HEK293 (cell line): ENCODE data around the gene SH3TC1.

Experiments used
- CTCF ChIA-PET: fragments of 350-600 bp; formaldehyde crosslinking; extraction: SDS; loops from one replicate; lab custom pipeline; 2021; ENCODE audit warnings: antibody characterized with exemption; lab: Yijun Ruan, JAX
- POLR2A ChIA-PET: fragments of 300-600 bp; formaldehyde crosslinking; extraction: SDS; loops from one replicate; lab custom pipeline; 2020; ENCODE audit warnings: antibody characterized with exemption, inconsistent platforms; lab: Yijun Ruan, JAX
- H3K27ac ChIP-seq: fragments of 200-500 bp; sonication (Bioruptor generic); 2 replicates; pipeline ENCODE4 v1.5.1; 2014; ENCODE audit warnings: low read depth, low read length, control low read depth, inconsistent platforms; ENCODE audit errors: extremely low read depth
- H3K36me3 ChIP-seq, 2 experiments: fragments of 200-500 bp in 1 of 2; sonication (Bioruptor generic) in 1 of 2; 1 replicate in 1 of 2; 2 replicates in 1 of 2; pipeline ENCODE4 v1.5.1; 2014 to 2017; ENCODE audit warnings: inconsistent platforms in 2 of 2, low read length in 2 of 2; ENCODE audit not compliant: control insufficient read depth in 2 of 2, insufficient read depth in 1 of 2
- H3K4me1 ChIP-seq: fragments of 200-500 bp; sonication (Bioruptor generic); 2 replicates; pipeline ENCODE4 v1.5.1; 2014; ENCODE audit warnings: mild to moderate bottlenecking, low read length, inconsistent platforms; ENCODE audit not compliant: control insufficient read depth, insufficient read depth
- H3K4me3 ChIP-seq: 2 replicates; pipeline ENCODE4 v1.5.1; 2011; ENCODE audit warnings: low read depth, mild to moderate bottlenecking, control low read depth, low read length, moderate library complexity
- H3K9me3 ChIP-seq: fragments of 200-500 bp; sonication (Bioruptor generic); 2 replicates; pipeline ENCODE4 v1.5.1; 2014; ENCODE audit warnings: low read depth, low read length, inconsistent platforms; ENCODE audit not compliant: control insufficient read depth, insufficient read depth
- ELK4 ChIP-seq: IDR thresholded peaks from 2 replicates; pipeline ENCODE4 v1.6.1; 2011; ENCODE audit warnings: mild to moderate bottlenecking, low read depth, low read length, borderline replicate concordance
- GLI4 ChIP-seq: fragments of 450-650 bp; formaldehyde crosslinking; IDR thresholded peaks from 2 replicates; pipeline ENCODE4 v1.5.1; 2016; ENCODE audit warnings: missing biosample characterization, missing genetic modification characterization
- HIC1 ChIP-seq: fragments of 450-650 bp; formaldehyde crosslinking; IDR thresholded peaks from 2 replicates; pipeline ENCODE4 v1.5.1; 2016; ENCODE audit warnings: missing biosample characterization, missing genetic modification characterization
- SCRT1 ChIP-seq: fragments of 450-650 bp; formaldehyde crosslinking; IDR thresholded peaks from 2 replicates; pipeline ENCODE4 v1.5.1; 2016; ENCODE audit warnings: missing biosample characterization, missing genetic modification characterization, borderline replicate concordance
- SCRT2 ChIP-seq: fragments of 450-650 bp; formaldehyde crosslinking; IDR thresholded peaks from 2 replicates; pipeline ENCODE4 v1.5.1; 2016; ENCODE audit warnings: missing biosample characterization, missing genetic modification characterization
- ZBTB11 ChIP-seq: fragments of 450-650 bp; formaldehyde crosslinking; conservative IDR thresholded peaks from 2 replicates; pipeline ENCODE4 v1.5.1; 2016; ENCODE audit warnings: low read depth, missing biosample characterization, missing genetic modification characterization
- ZBTB17 ChIP-seq: fragments of 450-650 bp; formaldehyde crosslinking; IDR thresholded peaks from 2 replicates; pipeline ENCODE4 v1.5.1; 2016; ENCODE audit warnings: missing biosample characterization, missing genetic modification characterization
- ZFP41 ChIP-seq: fragments of 450-650 bp; formaldehyde crosslinking; IDR thresholded peaks from 2 replicates; pipeline ENCODE4 v1.5.1; 2016; ENCODE audit warnings: missing biosample characterization, missing genetic modification characterization, borderline replicate concordance
- ZNF114 ChIP-seq: fragments of 450-650 bp; formaldehyde crosslinking; IDR thresholded peaks from 2 replicates; pipeline ENCODE4 v1.5.0; 2017; ENCODE audit warnings: missing biosample characterization, missing genetic modification characterization
- ZNF223 ChIP-seq: fragments of 450-650 bp; formaldehyde crosslinking; IDR thresholded peaks from 2 replicates; pipeline ENCODE4 v1.5.1; 2016; ENCODE audit warnings: missing biosample characterization, missing genetic modification characterization
- ZNF280C ChIP-seq: fragments of 450-650 bp; formaldehyde crosslinking; IDR thresholded peaks from 2 replicates; pipeline ENCODE4 v1.5.1; 2016; ENCODE audit warnings: missing biosample characterization, missing genetic modification characterization
- ZNF354C ChIP-seq: fragments of 450-650 bp; formaldehyde crosslinking; IDR thresholded peaks from 2 replicates; pipeline ENCODE4 v1.5.1; 2016; ENCODE audit warnings: missing biosample characterization, missing genetic modification characterization, low read depth, borderline replicate concordance
- ZNF366 ChIP-seq: fragments of 450-650 bp; formaldehyde crosslinking; conservative IDR thresholded peaks from 2 replicates; pipeline ENCODE4 v1.5.1; 2016; ENCODE audit warnings: missing biosample characterization, missing genetic modification characterization
- ZNF398 ChIP-seq: fragments of 450-650 bp; formaldehyde crosslinking; IDR thresholded peaks from 2 replicates; pipeline ENCODE4 v1.5.1; 2017; ENCODE audit warnings: missing biosample characterization, missing genetic modification characterization
- ZNF514 ChIP-seq: fragments of 450-650 bp; formaldehyde crosslinking; IDR thresholded peaks from 2 replicates; pipeline ENCODE4 v1.5.1; 2016; ENCODE audit warnings: missing biosample characterization, missing genetic modification characterization
- ZNF645 ChIP-seq: fragments of 450-650 bp; formaldehyde crosslinking; IDR thresholded peaks from 2 replicates; pipeline ENCODE4; 2016; ENCODE audit warnings: missing biosample characterization, missing genetic modification characterization
- ZNF660 ChIP-seq: fragments of 450-650 bp; IDR thresholded peaks from 2 replicates; pipeline ENCODE4 v1.5.1; 2018; ENCODE audit warnings: missing biosample characterization, mild to moderate bottlenecking, missing genetic modification characterization
- ZNF677 ChIP-seq: fragments of 450-650 bp; IDR thresholded peaks from 2 replicates; pipeline ENCODE4 v1.5.0; 2018; ENCODE audit warnings: missing biosample characterization, mild to moderate bottlenecking, missing genetic modification characterization, moderate library complexity
- ZSCAN23 ChIP-seq: fragments of 450-650 bp; formaldehyde crosslinking; IDR thresholded peaks from 2 replicates; pipeline ENCODE4 v1.5.1; 2016; ENCODE audit warnings: missing biosample characterization, missing genetic modification characterization

The SH3TC1 gene

GRCh38 chr4:8233672-8234484, 34.8 kb downstream of the SH3TC1 start:
- TF ChIP-seq ZNF660 (tag by site-specific recombination) (no peak), SCRT2 (tag by site-specific recombination) (peak; percentile 90), SCRT1 (tag by site-specific recombination) (peak; percentile 96), ZSCAN23 (tag by site-specific recombination) (no peak), ZNF645 (no peak), ZNF114 (tag by site-specific recombination) (no peak), ZNF366 (peak; percentile 91), ZBTB17 (peak; percentile 100), ELK4 (no peak), ZNF280C (no peak), ZNF398 (tag by site-specific recombination) (no peak), ZNF223 (tag by site-specific recombination) (no peak), ZFP41 (tag by site-specific recombination) (no peak), GLI4 (tag by site-specific recombination) (no peak), ZNF514 (tag by site-specific recombination) (no peak), HIC1 (tag by site-specific recombination) (no peak), ZNF354C (tag by site-specific recombination) (no peak), ZBTB11 (tag by site-specific recombination) (no peak), ZNF677 (tag by site-specific recombination) (no peak)

More at GRCh38 chr4:8233672-8234484, 34.8 kb downstream of the SH3TC1 start:
- no peaks in the 10 kb centered on the region for H3K4me1 ChIP-seq
- no peak overlapping the region for H3K27ac ChIP-seq
- H3K9me3 ChIP-seq: no peaks in the 10 kb centered on the region
- POLR2A ChIA-PET: no interaction called here
- H3K4me3 ChIP-seq: no peak overlapping the region
- CTCF ChIA-PET: no interaction called here
- H3K36me3 ChIP-seq: peaks cover 0 to 16% of the 10 kb centered on the region in 2 experiments; a peak in 1 of 3 replicates
